Measurements from ENCODE around the gene EXOC4. TPM values are rescaled to one million over a fixed set of nuclear protein-coding genes. Genes with fewer than 3 reads are reported as not detected.

EXOC4 gene
- total RNA-seq, 4 donors from 2014 or later, result 52.4 to 82.2 (median 67.0) TPM

DNA sequence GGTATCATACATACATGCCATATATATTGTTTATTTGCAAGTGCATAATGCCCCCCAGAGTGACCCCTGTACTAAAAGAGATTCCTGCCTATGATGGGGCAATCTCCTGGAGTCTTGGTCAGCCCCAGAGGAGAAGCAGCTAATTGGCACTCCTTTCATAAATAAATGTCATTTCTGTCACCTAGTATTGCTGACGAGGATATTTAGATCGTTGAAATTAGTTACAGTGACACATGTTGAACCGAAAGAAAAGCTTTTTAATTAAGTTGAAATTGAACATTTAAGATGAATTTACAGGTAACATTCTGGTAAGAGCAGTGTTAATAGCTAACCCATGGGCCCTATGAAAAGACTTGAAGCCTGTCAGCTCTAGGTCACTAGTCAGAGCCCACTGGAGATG is 663.7 kb downstream of the EXOC4 start:
- intact Hi-C loops (cut with DNase I; ENCODE audit: low total_unique reads), result no loop called here
- no peak overlapping the region for H3K4me3 ChIP-seq (ENCODE audit: low read depth, poor library complexity, severe bottlenecking)
- no peak for TF ChIP-seq POLR2A (IDR thresholded peaks at IDR 0.05)
- TF ChIP-seq, protein P1, sequence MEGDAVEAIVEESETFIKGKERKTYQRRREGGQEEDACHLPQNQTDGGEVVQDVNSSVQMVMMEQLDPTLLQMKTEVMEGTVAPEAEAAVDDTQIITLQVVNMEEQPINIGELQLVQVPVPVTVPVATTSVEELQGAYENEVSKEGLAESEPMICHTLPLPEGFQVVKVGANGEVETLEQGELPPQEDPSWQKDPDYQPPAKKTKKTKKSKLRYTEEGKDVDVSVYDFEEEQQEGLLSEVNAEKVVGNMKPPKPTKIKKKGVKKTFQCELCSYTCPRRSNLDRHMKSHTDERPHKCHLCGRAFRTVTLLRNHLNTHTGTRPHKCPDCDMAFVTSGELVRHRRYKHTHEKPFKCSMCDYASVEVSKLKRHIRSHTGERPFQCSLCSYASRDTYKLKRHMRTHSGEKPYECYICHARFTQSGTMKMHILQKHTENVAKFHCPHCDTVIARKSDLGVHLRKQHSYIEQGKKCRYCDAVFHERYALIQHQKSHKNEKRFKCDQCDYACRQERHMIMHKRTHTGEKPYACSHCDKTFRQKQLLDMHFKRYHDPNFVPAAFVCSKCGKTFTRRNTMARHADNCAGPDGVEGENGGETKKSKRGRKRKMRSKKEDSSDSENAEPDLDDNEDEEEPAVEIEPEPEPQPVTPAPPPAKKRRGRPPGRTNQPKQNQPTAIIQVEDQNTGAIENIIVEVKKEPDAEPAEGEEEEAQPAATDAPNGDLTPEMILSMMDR (IDR thresholded peaks at IDR 0.05), result no peak
- DNase-seq (ENCODE audit: low spot score in 2 of 2), result no peak
- WGBS, 2 donors, result 94 to 96% methylated on average over 3 of the region's 3 CpGs

DNA sequence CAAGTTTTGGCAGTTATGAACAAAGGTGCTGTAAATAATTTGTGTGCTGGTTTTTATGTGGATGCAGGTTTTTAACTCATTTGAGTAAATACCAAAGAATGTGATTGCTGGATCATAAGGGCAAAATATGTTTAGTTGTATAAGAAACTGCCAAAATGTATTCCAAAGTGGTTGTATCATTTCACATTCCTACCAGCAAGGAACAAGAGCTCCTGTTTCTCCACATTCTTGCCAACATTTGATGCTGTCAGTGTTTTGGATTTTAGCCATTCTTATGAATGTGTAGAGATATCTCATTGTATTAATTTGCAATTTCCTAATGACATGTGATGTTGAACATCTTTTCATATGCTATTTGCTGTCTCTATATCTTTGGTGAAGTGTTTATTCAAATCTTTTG is 666.9 kb downstream of the EXOC4 start:
- intact Hi-C loops (cut with DNase I; ENCODE audit: low total_unique reads), result no loop called here
- H3K4me3 ChIP-seq (ENCODE audit: low read depth, poor library complexity, severe bottlenecking), result no peak overlapping the region
- TF ChIP-seq, protein P1 (IDR thresholded peaks at IDR 0.05), result no peak
- TF ChIP-seq POLR2A (IDR thresholded peaks at IDR 0.05), result no peak
- no peak for DNase-seq (ENCODE audit: low spot score in 2 of 2)

GRCh38 chr7:133921635-133922182 is 668.8 kb downstream of the EXOC4 start:
- intact Hi-C loops (cut with DNase I; ENCODE audit: low total_unique reads), result no loop called here
- H3K4me3 ChIP-seq (ENCODE audit: low read depth, poor library complexity, severe bottlenecking), result no peak overlapping the region

GRCh38 chr7:133923974-133924373 is 671.1 kb downstream of the EXOC4 start:
- TF ChIP-seq POLR2A (IDR thresholded peaks at IDR 0.05), result no peak
- TF ChIP-seq, protein P1 (IDR thresholded peaks at IDR 0.05), result no peak
- WGBS, 2 donors, result 79 to 88% methylated on average over 4 of the region's 4 CpGs
- no peak overlapping the region for H3K4me3 ChIP-seq (ENCODE audit: low read depth, poor library complexity, severe bottlenecking)
- DNase-seq (ENCODE audit: low spot score in 2 of 2), result no peak
- intact Hi-C loops (cut with DNase I; ENCODE audit: low total_unique reads), result no loop called here

More at GRCh38 chr7:133921635-133922182, 668.8 kb downstream of the EXOC4 start:
- DNase-seq (ENCODE audit: low spot score in 2 of 2), result no peak
- TF ChIP-seq, protein P1 (IDR thresholded peaks at IDR 0.05), result no peak
- no peak for TF ChIP-seq POLR2A (IDR thresholded peaks at IDR 0.05)

GRCh38 chr7:133931053-133931452 is 678.2 kb downstream of the EXOC4 start:
- H3K4me3 ChIP-seq (ENCODE audit: low read depth, poor library complexity, severe bottlenecking), result no peak overlapping the region
- intact Hi-C loops (cut with DNase I; ENCODE audit: low total_unique reads), result no loop called here
- no peak for DNase-seq (ENCODE audit: low spot score in 2 of 2)
- TF ChIP-seq, protein P1 (IDR thresholded peaks at IDR 0.05), result no peak
- no peak for TF ChIP-seq POLR2A (IDR thresholded peaks at IDR 0.05)
- 53% methylated on average over 1 of the region's 1 CpG for WGBS, 2 donors

- no peak for TF ChIP-seq POLR2A (IDR thresholded peaks at IDR 0.05)
- TF ChIP-seq, protein P1 (IDR thresholded peaks at IDR 0.05), result no peak
- intact Hi-C loops (cut with DNase I; ENCODE audit: low total_unique reads), result no loop called here
- DNase-seq (ENCODE audit: low spot score in 2 of 2), result no peak
- no peak overlapping the region for H3K4me3 ChIP-seq (ENCODE audit: low read depth, poor library complexity, severe bottlenecking)
- 0 to 91% methylated on average over 1 of the region's 1 CpG for WGBS, 2 donors
Measured at GRCh38 chr7:133932591-133932990, 679.7 kb downstream of the EXOC4 start.

Measured in lower leg skin (tissue), 4 donors.